IMR-90 (cell line): Measurements from ENCODE around the gene MCRIP2. TPM values are rescaled to one million over a fixed set of nuclear protein-coding genes. Genes with fewer than 3 reads are reported as not detected.

ENCODE experiments used
- ATAC-seq: fragments of 200-7000 bp; cut with Tn5 transposase; 2 replicates; pipeline ENCODE4 v1.9.1; 2020; ENCODE audit warnings: low read depth, mild to moderate bottlenecking, moderate library complexity
- BruUV-seq: library from RNA; stranded (reverse); fragments of 400-500 nt; replicated peaks from 2 replicates; lab custom pipeline; 2021; lab: Mats Ljungman, UMichigan
- CTCF ChIA-PET: fragments of 300-600 bp; formaldehyde crosslinking; extraction: SDS; loops from one replicate; lab custom pipeline; 2021; ENCODE audit warnings: antibody characterized with exemption; lab: Yijun Ruan, JAX
- POLR2A ChIA-PET: fragments of 300-600 bp; sonication (Branson Sonifier 250); formaldehyde crosslinking; loops from one replicate; lab custom pipeline; 2022; ENCODE audit warnings: antibody characterized with exemption; ENCODE audit not compliant: unreplicated experiment; lab: Charles Lee
- DNase-seq: peaks from one replicate; pipeline ENCODE4 v3.0.0; 2013
- H2AFZ ChIP-seq: replicated peaks from 2 replicates; pipeline ENCODE3; 2013; ENCODE audit warnings: low read length, mild to moderate bottlenecking; ENCODE audit not compliant: poor library complexity
- H2AK5ac ChIP-seq: 2 replicates; pipeline ENCODE4 v1.6.1; 2013; ENCODE audit warnings: low read depth, low read length, inconsistent platforms
- H2AK9ac ChIP-seq: replicated peaks from 2 replicates; pipeline ENCODE3; 2013; ENCODE audit warnings: mild to moderate bottlenecking, low read depth, low read length, moderate library complexity; ENCODE audit not compliant: poor library complexity
- H2BK120ac ChIP-seq: 2 replicates; pipeline ENCODE4 v1.6.1; 2013; ENCODE audit warnings: low read depth, low read length, inconsistent platforms
- H2BK15ac ChIP-seq: 3 replicates; pipeline ENCODE4 v1.6.1; 2013; ENCODE audit warnings: low read depth, low read length, inconsistent platforms
- H2BK20ac ChIP-seq: 2 replicates; pipeline ENCODE4 v1.6.1; 2013; ENCODE audit warnings: low read depth, mild to moderate bottlenecking, inconsistent platforms, low read length, moderate library complexity
- H2BK5ac ChIP-seq: 2 replicates; pipeline ENCODE4 v1.6.1; 2013; ENCODE audit warnings: mild to moderate bottlenecking, low read depth, low read length, inconsistent platforms; ENCODE audit not compliant: poor library complexity, severe bottlenecking
- H3K14ac ChIP-seq: replicated peaks from 2 replicates; pipeline ENCODE4 v1.6.1; 2013; ENCODE audit warnings: low read depth, low read length, inconsistent platforms
- H3K18ac ChIP-seq: 2 replicates; pipeline ENCODE4 v1.6.1; 2013; ENCODE audit warnings: low read depth, low read length, control low read depth
- H3K23ac ChIP-seq: 2 replicates; pipeline ENCODE4 v1.6.1; 2013; ENCODE audit warnings: low read depth, low read length, inconsistent platforms
- H3K27ac ChIP-seq: 2 replicates; pipeline ENCODE4 v1.5.1; 2013; ENCODE audit warnings: mild to moderate bottlenecking, control low read depth, low read length; ENCODE audit not compliant: insufficient read depth
- H3K27me3 ChIP-seq: 2 replicates; pipeline ENCODE4 v1.6.1; 2013; ENCODE audit warnings: low read length; ENCODE audit not compliant: control insufficient read depth, insufficient read depth
- H3K36me3 ChIP-seq: 2 replicates; pipeline ENCODE4 v1.6.1; 2013; ENCODE audit warnings: low read length, mixed read lengths; ENCODE audit not compliant: control insufficient read depth, insufficient read depth
- H3K4ac ChIP-seq: 2 replicates; pipeline ENCODE4 v1.6.1; 2013; ENCODE audit warnings: low read depth, low read length, inconsistent platforms
- H3K4me1 ChIP-seq: 2 replicates; pipeline ENCODE4 v1.6.1; 2013; ENCODE audit warnings: low read length, mixed read lengths; ENCODE audit not compliant: control insufficient read depth, insufficient read depth
- H3K4me2 ChIP-seq: 2 replicates; pipeline ENCODE4 v1.6.1; 2013; ENCODE audit warnings: low read depth, mild to moderate bottlenecking, control low read depth, low read length, moderate library complexity
- H3K4me3 ChIP-seq: 2 replicates; pipeline ENCODE4 v1.5.1; 2013; ENCODE audit warnings: low read depth, mild to moderate bottlenecking, control low read depth, low read length, moderate library complexity; ENCODE audit not compliant: insufficient read depth
- H3K56ac ChIP-seq: 2 replicates; pipeline ENCODE4 v1.6.1; 2013; ENCODE audit warnings: low read length, inconsistent platforms; ENCODE audit not compliant: insufficient read depth; ENCODE audit errors: extremely low read depth
- H3K79me1 ChIP-seq, 2 experiments: 2 replicates each; pipeline ENCODE4 v1.6.1; 2013; ENCODE audit warnings: low read length in 2 of 2, inconsistent platforms in 1 of 2, low read depth in 1 of 2
- H3K9ac ChIP-seq: 2 replicates; pipeline ENCODE4 v1.6.1; 2013; ENCODE audit warnings: low read depth, low read length, control low read depth
- H3K9me1 ChIP-seq: 2 replicates; pipeline ENCODE4 v1.6.1; 2013; ENCODE audit warnings: low read length, inconsistent platforms; ENCODE audit not compliant: insufficient read depth
- H3K9me3 ChIP-seq: 2 replicates; pipeline ENCODE4 v1.6.1; 2013; ENCODE audit warnings: low read length; ENCODE audit not compliant: control insufficient read depth, insufficient read depth
- H4K20me1 ChIP-seq: 2 replicates; pipeline ENCODE4 v1.6.1; 2013; ENCODE audit warnings: low read length, inconsistent platforms; ENCODE audit not compliant: insufficient read depth
- H4K5ac ChIP-seq: 2 replicates; pipeline ENCODE4 v1.6.1; 2013; ENCODE audit warnings: mild to moderate bottlenecking, low read depth, low read length, control low read depth
- H4K8ac ChIP-seq, 2 experiments: 2 replicates each; pipeline ENCODE4 v1.6.1; 2013; ENCODE audit warnings: low read depth in 2 of 2, low read length in 2 of 2, control low read depth in 1 of 2, inconsistent platforms in 1 of 2
- H4K91ac ChIP-seq: 2 replicates; pipeline ENCODE4 v1.6.1; 2013; ENCODE audit warnings: low read depth, low read length, inconsistent platforms; ENCODE audit not compliant: insufficient read depth
- BHLHE40 ChIP-seq: fragments of 150-350 bp; IDR thresholded peaks from 2 replicates; pipeline ENCODE4 v1.6.1; 2016; ENCODE audit warnings: mild to moderate bottlenecking, low read depth, low read length
- CEBPB ChIP-seq: IDR thresholded peaks from 2 replicates; pipeline ENCODE4 v1.6.1; 2012; ENCODE audit warnings: low read depth, low read length, improper control_type of control experiment
- CHD1 ChIP-seq: IDR thresholded peaks from 2 replicates; pipeline ENCODE4 v1.6.1; 2012; ENCODE audit warnings: low read depth, low read length, improper control_type of control experiment
- CTCF ChIP-seq: conservative IDR thresholded peaks from 2 replicates; pipeline ENCODE4 v1.5.1; 2012; ENCODE audit warnings: mild to moderate bottlenecking, low read depth, low read length, improper control_type of control experiment
- ELK1 ChIP-seq: fragments of 150-350 bp; IDR thresholded peaks from 2 replicates; pipeline ENCODE4 v1.6.1; 2016; ENCODE audit warnings: low read depth, mild to moderate bottlenecking, low read length, moderate library complexity, borderline replicate concordance
- FOS ChIP-seq: fragments of 150-350 bp; IDR thresholded peaks from 2 replicates; pipeline ENCODE4 v1.6.1; 2016; ENCODE audit warnings: low read depth, low read length
- MAFK ChIP-seq: IDR thresholded peaks from 2 replicates; pipeline ENCODE4 v1.6.1; 2012; ENCODE audit warnings: low read depth, low read length, improper control_type of control experiment
- MAZ ChIP-seq: IDR thresholded peaks from 2 replicates; pipeline ENCODE4 v1.6.1; 2012; ENCODE audit warnings: low read depth, mild to moderate bottlenecking, low read length, improper control_type of control experiment, moderate library complexity, borderline replicate concordance
- MXI1 ChIP-seq: IDR thresholded peaks from 2 replicates; pipeline ENCODE4 v1.6.1; 2012; ENCODE audit warnings: low read depth, mild to moderate bottlenecking, low read length, moderate library complexity, borderline replicate concordance
- NFE2L2 ChIP-seq: fragments of 150-350 bp; IDR thresholded peaks from 2 replicates; pipeline ENCODE4 v1.6.1; 2016; ENCODE audit warnings: low read depth, mild to moderate bottlenecking, low read length
- POLR2A ChIP-seq: IDR thresholded peaks from 2 replicates; pipeline ENCODE4 v1.6.1; 2012; ENCODE audit warnings: mild to moderate bottlenecking, low read depth, low read length
- RAD21 ChIP-seq: IDR thresholded peaks from 2 replicates; pipeline ENCODE4 v1.6.1; 2012; ENCODE audit warnings: low read length, improper control_type of control experiment
- RCOR1 ChIP-seq: IDR thresholded peaks from 2 replicates; pipeline ENCODE4 v1.6.1; 2012; ENCODE audit warnings: mild to moderate bottlenecking, low read length, improper control_type of control experiment; ENCODE audit not compliant: insufficient replicate concordance
- RFX5 ChIP-seq: IDR thresholded peaks from 2 replicates; pipeline ENCODE4 v1.8.0; 2012; ENCODE audit warnings: low read depth, mild to moderate bottlenecking, low read length, moderate library complexity
- SMC3 ChIP-seq: fragments of 150-350 bp; IDR thresholded peaks from 2 replicates; pipeline ENCODE4 v1.6.1; 2016; ENCODE audit warnings: low read depth, mild to moderate bottlenecking, antibody characterized with exemption, low read length, moderate library complexity
- USF2 ChIP-seq: fragments of 150-350 bp; IDR thresholded peaks from 2 replicates; pipeline ENCODE4 v1.6.1; 2017; ENCODE audit warnings: mild to moderate bottlenecking, antibody characterized with exemption, low read length, low read depth
- WGBS, 2 experiments: methylation state at CpG; one replicate each; pipeline versions ENCODE4 v1.1.5 to v1.1.7; 2013; ENCODE audit warnings: missing lambda C conversion rate in 2 of 2; ENCODE audit not compliant: insufficient read length in 1 of 2; ENCODE audit errors: extremely low coverage in 2 of 2; 5-methylcytosine and 5-hydroxymethylcytosine counted together
- dilution Hi-C: fragments of 300-500 bp; cut with HindIII; formaldehyde crosslinking; loops from one replicate; pipeline ENCODE4 v1.14.3; 2018; ENCODE audit warnings: low sequenced_read_pairs; ENCODE audit not compliant: unreplicated experiment
- in situ Hi-C: fragments of 300-500 bp; cut with MboI; formaldehyde crosslinking; loops from 3 replicates; pipeline ENCODE4 v1.14.3; 2019; ENCODE audit warnings: low sequenced_read_pairs, inconsistent platforms, mixed read lengths
- intact Hi-C: fragments of 100-400 bp; cut with micrococcal nuclease; formaldehyde crosslinking; loops from 2 replicates; pipeline ENCODE4 v1.10.0; 2022
- polyA plus RNA-seq, 3 experiments: library from polyadenylated mRNA; depleted of rRNA; stranded (reverse); fragments of >200 nt; gene quantifications; 2 replicates each; pipeline ENCODE4 v1.2.3, GENCODE V29; 2012; ENCODE audit warnings: low replicate concordance in 1 of 3
- total RNA-seq: library from RNA; depleted of rRNA; stranded (reverse); fragments of >200 nt; gene quantifications from 2 replicates; pipeline ENCODE4 v1.2.3, GENCODE V29; 2012

The MCRIP2 gene
- total and polyA plus RNA-seq, 2 of the 4 experiments (the other 2 are of a cell fraction): 6.3 to 19.6 TPM

- Histone ChIP-seq H4K5ac (no peak overlapping the region), H2AFZ (no peak overlapping the region), H3K23ac (no peak overlapping the region), H2BK15ac (no peak overlapping the region), H3K14ac (no peak overlapping the region), H2BK20ac (no peak overlapping the region), H2BK120ac (no peak overlapping the region), H3K56ac (no peak overlapping the region), H3K27ac (no peak overlapping the region), H2AK5ac (no peak overlapping the region), H4K8ac (no peak overlapping the region), H3K4me1 (peaks cover 5% of the 10 kb centered on the region), H4K20me1 (no peaks in the 10 kb centered on the region), H2AK9ac (no peak overlapping the region), H3K9me1 (peaks cover 7% of the 10 kb centered on the region; the same call in 1 of the 2 replicates), H3K36me3 (peaks cover 4% of the 10 kb centered on the region; the same call in 1 of the 2 replicates), H4K91ac (no peak overlapping the region), H3K9ac (no peak overlapping the region), H3K4ac (no peak overlapping the region), H3K4me3 (no peak overlapping the region), H3K4me2 (no peak overlapping the region), H3K9me3 (no peaks in the 10 kb centered on the region), H2BK5ac (no peak overlapping the region), H3K27me3 (no peaks in the 10 kb centered on the region), H3K79me1 (peaks cover 4 to 11% of the 10 kb centered on the region in 2 experiments; a peak in 2 of 4 replicates), H3K18ac (no peak overlapping the region)
- WGBS, 2 experiments: 87% methylated on average over 9 of the region's 12 CpGs; no CpG with 5 or more reads in 1 of the 2 experiments
- CTCF ChIA-PET: no interaction called here
- POLR2A ChIA-PET: interaction anchor here (0.6 kb wide), 1 partner anchor 204 kb away, joined by 3 read pairs; no protein-coding TSS in a partner anchor
- TF ChIP-seq CEBPB: no peak
- TF ChIP-seq MXI1: no peak
- TF ChIP-seq SMC3: no peak
- no peak for TF ChIP-seq POLR2A
- TF ChIP-seq BHLHE40: no peak
- TF ChIP-seq USF2: no peak
- no peak for TF ChIP-seq RFX5
- TF ChIP-seq NFE2L2: no peak
- TF ChIP-seq CTCF: no peak
- no peak for TF ChIP-seq ELK1
- no peak for TF ChIP-seq CHD1
- no peak for TF ChIP-seq RCOR1
- no peak for TF ChIP-seq FOS
- no peak for TF ChIP-seq MAZ
- no peak for TF ChIP-seq MAFK
- no peak for TF ChIP-seq RAD21
- in situ Hi-C loops: no loop called here
- no TSS peak for BruUV-seq
- ATAC-seq (no peak), DNase-seq (no peak)
- dilution Hi-C loops: no loop called here
- intact Hi-C loops: no loop called here
These were observed 12.4 kb downstream of the MCRIP2 start for GRCh38 chr16:654034-654433.
